Left renal pelvis (tissue), 4 donors: ENCODE data around the gene USP35. TPM values are rescaled to one million over a fixed set of nuclear protein-coding genes. Genes with fewer than 3 reads are reported as not detected.
"Not testable (repeated sequence)": the region's sequence is repeated elsewhere in the genome, so short reads cannot be mapped to it uniquely, and the experiment has no call there.

ENCODE experiments used
- DNase-seq, 4 donors: peaks; one replicate each; pipeline ENCODE4 v3.0.0-alpha.2; 2013; ENCODE audit warnings: low read depth in 4 of 4, low spot score in 3 of 4
- polyA plus RNA-seq, 4 donors: library from polyadenylated mRNA; unstranded; fragments of 120-200 nt; gene quantifications; one replicate each; pipeline ENCODE4 v1.2.1, GENCODE V29; 2013; ENCODE audit not compliant: insufficient read length in 4 of 4

The USP35 gene
- polyA plus RNA-seq, 4 donors = 4.6 to 8.1 (median 5.8) TPM

DNA sequence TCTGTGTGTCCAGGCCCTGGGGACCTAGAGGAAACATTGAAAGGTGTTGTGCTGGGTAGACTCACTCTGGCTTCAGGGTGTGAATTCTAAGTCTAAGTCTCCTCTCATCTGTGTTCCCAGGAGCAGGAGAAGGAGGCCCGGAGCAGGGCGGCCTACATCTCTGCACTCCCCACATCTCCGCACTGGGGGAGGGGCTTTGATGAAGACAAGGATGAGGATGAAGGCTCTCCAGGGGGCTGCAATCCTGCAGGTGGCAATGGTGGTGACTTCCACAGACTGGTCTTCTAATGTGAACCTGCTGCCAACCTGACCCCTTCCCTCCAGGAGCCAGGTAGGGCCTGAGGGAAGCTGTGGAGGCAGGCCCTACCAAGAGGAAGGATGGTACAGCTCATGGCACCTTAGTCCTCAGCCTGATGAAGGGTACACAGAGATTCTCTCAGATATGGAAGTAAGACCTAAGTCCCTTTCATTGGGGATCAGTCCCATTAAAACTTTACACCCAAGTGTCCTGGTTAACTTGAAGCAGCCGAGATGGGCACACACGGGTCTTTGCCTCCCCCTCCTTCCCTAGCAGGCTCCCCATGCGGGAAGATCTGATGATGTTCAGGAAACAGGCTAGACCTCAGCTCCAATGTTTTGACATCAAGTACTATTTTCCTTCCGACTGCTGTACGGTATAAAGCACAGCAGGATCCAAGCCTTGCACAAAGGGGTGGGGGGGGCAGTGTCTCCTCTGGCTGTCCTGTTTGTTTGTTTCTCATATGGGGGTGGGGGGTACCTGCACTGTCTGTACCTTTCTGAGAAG, 25.0 kb downstream of the USP35 start:
- DNase-seq = no peak

DNA sequence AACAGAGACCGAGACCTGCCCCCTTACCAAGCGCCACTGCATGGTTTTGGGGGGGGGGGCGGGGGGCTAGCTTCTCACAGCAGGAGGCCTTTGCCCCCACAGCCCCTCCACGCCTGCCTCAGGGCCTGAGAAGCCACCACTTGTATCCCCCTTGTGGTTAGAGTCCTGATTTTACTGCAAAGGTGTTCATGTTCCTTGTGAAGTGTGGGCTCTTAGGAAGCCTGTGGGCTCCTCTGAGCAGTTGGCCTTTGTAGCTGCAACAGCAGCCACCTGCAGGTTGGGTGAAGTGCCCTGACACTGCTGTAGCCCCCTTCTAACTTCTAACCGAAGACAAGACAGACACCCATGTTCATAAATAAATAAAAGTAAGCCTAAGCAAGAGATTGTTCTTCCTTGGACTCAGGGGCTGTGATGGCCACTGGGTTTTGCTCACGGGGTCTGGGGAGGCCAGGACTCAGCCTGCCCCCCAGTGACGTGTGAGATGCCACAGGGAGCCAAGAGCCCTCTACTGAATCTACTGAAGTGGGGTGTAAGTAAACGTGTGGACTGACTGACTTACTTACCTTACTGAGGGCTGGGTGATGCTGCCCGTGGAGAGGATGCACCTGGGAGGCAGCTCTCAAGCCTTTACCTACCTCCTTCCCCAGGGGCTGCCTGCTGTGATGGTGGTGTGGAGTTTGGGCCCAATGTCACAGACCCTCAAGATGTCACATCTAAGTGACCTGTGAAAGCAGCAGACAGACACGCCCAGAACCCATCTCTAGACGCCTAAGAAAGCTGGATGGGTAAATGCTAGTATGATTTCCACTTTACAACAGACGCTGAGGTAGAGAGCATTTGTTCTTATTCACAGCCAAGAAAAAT, 25.8 kb downstream of the USP35 start:
- no peak for DNase-seq

DNA sequence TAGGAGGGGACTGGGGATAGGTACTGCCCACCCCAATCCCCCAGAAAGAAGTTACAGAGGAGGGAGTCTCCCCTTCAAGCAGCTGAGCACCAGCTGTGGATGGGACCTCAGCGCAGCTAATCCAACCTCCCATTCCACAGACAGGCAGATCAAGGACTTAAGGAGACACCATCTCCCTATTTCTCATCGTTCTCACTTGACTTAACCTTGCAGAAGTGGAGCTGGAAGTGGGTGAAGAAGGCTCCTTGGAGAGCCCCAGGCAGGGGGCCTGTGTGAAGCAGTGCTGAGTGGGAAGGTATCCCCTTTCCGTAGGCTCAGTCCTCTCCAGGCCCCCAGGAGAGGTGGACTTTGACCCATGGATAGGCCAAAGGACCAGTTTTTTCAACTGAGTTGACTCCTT, 27.3 kb downstream of the USP35 start:
- no peak for DNase-seq

DNA sequence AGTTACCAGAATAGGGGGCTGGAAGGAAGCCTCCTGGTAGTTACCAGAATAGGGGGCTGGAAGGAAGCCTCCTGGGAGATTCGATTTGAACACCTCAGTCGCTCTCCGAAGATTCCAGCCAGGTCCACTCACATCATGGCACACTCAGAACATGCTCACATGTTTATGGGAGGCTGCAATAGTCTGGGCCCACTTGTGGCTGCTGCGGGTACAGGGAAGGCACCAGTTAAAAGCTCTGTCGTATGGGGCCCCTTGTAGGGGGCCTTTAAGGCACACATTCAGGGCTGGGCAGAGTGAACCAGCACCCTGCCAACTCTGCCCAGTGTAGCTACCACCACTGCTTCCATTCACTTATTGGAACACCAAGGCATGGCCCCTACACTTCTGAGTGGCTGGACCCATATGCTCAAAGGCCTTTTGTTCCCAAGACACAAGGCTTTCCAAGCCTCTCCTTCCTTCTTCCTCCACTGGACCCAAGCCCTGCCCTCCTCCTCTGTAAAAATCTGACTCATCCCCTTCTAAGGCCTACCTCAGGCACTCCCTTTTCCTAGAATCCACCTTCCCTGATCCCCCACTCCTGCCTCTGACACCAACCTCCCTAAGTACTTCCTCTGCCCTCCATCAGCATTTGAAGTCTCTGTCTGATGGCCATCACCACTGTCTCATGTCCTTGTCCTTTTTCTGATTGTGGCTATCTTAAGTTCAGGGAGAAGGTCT, 28.0 kb downstream of the USP35 start:
- no peak for DNase-seq

DNA sequence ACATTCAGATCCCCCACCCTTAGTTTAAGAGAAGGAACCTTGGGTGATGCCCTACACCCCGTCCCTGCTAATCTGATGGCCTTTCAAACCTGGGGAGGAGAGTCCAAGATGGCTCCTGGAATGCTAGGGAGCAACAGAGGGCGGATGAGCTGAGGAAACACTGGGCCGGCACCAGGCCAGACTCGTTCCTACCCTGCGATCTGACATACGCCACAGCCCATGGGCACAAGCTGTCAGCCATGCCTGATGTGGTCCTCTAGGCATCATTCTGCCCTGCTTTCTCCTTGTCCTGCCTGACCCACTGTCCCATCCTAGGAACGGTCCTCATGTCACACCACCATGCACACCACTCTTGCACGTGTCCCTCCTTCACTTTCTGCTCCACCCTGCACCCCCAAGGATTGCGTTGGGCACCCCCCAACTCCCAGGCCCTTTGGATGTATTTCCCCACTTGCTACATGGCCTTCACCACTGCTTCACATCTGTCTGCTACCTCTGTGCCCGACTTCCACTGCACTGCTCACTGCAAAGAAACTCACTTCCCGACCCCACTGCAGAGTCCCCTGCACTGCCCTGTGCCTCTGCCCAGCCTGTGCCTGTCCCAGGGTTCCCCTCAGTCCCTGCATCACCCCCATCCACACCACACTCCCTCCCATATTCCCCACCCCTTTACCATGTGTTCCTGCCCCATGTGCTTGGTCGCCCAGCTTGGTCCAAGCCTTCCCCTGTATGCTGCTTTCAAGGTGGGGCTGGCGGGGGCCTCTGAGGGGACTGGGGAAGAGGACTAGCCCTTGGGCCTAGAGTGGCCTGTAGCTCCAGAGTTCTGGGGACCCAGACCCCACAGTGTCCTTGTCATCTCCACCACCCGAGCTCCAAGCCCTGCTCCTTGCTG, 29.2 kb downstream of the USP35 start:
- no peak for DNase-seq

DNA sequence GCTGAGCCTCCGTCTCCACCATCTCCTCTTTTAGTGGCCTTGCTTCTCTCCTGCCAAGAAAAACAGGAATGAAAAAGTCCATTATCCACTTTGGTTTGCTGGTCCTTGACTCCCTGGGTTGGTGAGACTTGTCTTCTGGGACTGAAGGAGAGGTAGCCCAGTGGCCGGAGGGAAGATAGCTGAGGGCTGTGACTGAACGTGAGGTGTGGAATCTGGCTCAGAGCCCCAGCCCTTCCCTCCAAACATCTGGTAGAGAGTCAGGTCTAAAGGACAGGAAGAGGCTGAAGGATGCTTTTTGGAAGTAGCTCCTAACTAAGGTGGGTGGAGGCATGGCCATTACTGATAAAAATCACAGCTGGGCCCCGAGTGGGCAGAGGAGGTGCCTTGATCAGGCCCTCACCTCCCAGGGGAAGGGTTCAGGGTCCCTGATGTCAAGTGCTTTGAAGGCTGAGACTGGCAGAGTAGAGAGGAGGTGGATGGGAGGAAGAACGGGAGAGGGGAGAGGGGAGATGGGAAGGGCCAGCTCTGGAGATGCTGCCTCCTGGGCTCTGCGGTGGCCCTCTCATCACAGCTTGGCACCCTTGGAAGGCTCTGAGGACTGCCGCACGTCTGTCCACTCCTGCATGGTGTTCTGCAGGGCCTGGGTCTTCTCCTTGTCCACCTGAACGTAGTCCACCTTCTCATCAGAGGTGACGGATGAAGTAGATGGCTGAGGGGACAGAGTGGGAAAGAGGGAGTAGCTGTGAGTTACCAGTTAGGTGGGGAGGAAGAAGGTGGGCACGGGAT, 30.2 kb downstream of the USP35 start:
- DNase-seq = no peak

DNA sequence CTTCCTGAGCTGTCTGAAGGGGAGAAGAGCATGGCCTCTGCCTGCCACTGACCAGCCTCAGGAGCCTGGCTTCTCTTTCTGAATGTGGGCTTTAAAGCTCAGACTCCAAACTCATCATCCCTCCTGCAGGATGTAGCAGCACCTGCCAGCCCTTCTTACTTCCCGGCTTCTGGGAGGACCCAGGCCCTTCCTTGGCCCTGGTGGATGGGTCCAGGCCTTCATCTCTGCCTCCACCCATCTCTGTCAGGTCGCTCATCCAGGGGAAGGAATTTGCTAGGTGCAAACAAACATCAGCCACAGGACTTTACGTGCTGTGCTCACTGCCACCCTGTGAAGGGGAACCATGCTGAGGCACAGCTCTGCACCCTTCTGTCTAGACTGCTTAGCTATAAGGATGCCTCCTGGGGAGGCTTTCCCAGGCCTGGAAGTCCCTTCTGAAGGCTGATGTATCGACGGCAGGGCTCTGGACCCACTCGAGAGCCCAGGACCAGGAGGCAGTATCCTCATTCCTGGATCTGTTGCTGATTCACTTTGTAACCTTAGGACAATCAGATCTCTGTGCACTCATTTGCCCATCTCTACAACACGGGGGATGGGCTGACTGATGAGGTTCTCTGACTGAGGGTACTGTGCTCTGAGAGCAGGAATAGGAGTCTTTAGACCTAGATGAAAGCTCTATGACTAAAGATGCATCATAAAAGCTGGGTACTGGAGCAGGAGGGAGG, 30.9 kb downstream of the USP35 start:
- DNase-seq = no peak

DNA sequence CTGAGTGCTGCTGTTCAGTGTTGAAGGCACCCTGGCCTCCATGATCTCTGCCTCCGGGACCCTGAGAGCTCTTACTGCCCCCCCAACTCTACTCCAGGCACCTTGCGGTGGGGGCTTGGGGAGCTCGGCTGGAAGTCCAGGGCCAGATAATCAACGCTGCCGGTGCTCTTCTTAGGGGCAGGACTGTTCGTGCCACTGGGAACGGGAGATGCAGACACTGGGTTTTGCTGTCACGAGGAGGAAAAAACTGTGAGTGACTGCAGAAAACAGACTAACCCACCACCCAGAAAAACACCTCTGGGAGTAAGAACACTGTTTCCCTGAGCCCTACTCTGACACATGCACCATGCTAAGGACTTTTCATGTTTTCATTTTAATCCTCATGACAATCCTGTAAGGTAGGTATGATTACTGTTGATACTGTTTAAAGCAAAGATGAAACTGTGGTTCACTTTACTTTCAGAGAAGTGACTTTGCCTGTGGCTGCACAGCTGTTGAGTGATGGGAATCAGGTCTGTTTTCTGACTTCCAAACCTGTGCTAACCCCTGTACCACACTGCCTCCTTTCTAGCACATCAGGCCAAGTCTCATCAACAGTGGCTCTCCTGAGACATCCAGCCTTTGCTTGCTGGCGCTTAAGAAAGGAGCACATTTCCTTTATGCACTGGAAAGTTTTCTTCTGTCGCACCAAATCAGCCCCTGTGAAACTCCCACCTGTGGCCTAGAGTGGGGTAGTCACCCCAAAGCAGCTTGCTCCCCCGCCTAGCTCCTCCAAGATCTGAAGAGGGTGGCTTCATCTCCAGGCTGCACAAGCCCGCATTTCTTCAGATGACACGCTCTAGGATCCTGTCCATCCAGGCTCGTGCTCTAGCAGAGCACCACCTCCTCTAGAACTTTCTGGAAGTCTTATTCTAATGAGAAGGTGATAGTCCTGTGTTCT, 31.8 kb downstream of the USP35 start:
- no peak for DNase-seq

DNA sequence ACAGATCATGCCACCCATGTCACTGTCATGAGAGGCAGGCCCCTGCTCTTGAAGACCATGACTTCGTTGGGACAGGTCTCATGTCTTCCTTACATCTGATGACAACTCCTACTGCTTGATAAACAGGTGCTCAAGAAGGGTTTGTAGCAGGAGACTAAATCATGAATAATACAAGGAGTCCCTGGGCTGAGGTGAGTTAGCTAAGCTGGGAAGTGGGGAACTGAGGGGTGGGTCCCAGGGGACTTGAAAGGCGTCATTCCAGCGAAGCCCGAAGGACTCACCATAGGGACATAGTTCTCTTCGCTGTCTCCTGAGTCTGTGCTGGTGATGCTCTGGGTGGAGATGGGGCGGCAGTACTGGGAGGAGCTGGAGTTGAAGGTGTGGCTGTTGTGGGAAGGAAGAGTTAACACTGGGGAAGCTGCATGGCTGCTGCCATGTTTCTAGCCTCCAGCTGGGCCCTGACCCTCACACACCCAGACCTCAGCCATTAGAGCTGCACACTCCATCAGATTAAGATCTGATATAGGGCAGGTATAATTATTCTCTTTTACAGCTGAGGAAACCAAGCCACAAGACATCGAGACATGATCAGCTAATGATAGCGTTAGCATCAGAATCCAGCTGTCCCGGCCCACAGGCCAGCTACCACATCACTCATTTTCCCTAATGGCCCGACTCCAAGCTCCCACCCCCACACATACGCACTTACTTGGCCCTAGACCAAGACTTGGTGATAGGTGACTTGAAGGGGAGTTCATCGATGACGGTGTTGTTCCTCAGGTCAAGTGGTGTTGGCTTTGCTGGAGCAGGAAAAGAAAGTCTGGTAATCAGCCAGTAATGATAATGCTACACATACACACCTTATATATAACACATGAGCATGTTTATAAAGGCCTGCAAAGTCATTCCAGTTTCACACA, 32.9 kb downstream of the USP35 start:
- DNase-seq = no peak

DNA sequence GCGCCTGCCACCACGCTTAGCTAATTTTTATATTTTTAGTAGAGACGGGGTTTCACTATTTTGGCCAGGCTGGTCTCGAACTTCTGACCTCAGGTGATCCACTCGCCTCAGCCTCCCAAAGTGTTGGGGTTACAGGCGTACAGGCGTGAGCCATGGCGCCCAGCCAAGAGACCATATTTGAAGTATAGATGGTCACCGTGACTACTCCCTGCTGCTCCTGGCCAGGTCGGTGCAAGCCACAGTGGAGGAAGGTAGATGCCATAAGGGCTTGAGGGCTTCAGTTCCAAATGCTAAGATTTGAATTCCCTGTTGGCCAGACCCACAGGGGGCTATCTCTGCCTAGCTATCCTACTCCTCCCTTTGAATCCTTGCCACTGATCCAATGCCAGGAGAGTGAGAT, 34.0 kb downstream of the USP35 start:
- DNase-seq = not testable (repeated sequence)

DNA sequence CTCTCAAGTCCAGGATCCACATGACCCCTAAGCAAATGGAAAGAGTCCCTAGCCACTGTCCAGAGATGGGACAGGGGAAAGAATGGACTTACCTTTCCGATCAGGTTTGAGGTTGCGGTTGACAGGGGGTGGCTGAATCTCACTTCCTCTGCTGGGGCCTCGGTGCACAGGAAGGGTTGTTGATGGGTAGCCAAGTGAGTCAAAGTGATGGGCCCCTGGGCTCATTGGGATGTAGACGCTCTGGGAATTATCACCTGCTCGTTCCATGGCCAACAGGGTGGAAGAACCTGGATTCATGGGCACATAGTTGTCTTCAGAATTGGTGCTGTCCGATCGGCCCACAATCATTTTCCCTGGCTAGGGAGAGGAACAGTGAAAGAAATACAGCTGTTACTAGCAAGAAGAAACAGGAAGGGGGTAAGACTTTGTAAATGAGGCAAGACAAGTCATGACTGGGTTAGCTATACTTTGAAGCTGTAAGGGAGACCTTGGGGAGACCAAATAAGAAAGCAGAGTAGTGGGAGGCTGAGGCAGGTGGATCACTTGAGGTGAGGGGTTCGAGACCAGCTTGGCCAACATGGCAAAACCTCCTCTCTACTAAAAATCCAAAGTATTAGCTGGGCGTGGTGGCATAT, 34.7 kb downstream of the USP35 start:
- no peak for DNase-seq

DNA sequence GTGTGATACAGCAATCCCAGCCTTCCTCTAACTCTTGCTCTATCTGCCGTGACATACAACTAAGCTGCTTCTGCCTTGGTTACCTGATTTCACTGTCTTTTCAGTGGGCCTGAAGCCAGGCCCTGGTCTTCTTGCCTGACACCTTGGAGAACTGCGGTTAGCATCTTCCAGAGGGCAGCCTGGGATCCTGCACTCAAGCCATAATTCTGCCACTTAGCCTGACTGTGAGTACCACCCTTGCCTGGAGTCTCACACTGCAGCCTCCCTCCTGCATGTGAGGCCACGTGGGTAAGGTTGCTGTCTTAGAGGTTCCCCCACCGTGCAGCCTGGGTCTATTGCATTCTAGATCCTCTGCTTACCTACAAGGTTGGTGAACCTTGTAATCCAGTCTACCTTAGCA, 35.8 kb downstream of the USP35 start:
- no peak for DNase-seq

DNA sequence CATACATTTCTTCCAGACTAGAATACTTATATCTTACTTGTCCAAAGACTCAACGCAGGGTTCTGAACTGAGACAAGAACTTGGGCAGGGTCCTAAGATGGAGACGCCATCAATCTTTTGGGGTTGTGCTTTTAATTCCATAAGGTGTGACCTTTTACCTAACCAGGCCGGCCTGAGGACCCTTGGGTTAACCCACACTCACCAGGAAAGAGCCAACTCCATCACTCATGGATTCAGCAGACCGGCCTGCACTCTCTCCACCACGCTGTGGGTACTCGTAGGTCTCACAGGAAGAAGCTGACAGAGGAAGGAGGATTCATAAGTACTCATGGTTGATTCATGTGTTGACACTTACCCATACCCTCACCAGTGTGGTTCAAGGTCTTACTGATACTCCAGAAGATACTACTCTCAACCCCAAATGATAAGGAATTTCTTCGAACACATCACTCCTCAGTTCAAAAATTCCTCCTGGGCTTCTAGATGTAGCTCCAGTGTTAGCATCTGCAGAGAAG, 36.2 kb downstream of the USP35 start:
- DNase-seq = no peak

DNA sequence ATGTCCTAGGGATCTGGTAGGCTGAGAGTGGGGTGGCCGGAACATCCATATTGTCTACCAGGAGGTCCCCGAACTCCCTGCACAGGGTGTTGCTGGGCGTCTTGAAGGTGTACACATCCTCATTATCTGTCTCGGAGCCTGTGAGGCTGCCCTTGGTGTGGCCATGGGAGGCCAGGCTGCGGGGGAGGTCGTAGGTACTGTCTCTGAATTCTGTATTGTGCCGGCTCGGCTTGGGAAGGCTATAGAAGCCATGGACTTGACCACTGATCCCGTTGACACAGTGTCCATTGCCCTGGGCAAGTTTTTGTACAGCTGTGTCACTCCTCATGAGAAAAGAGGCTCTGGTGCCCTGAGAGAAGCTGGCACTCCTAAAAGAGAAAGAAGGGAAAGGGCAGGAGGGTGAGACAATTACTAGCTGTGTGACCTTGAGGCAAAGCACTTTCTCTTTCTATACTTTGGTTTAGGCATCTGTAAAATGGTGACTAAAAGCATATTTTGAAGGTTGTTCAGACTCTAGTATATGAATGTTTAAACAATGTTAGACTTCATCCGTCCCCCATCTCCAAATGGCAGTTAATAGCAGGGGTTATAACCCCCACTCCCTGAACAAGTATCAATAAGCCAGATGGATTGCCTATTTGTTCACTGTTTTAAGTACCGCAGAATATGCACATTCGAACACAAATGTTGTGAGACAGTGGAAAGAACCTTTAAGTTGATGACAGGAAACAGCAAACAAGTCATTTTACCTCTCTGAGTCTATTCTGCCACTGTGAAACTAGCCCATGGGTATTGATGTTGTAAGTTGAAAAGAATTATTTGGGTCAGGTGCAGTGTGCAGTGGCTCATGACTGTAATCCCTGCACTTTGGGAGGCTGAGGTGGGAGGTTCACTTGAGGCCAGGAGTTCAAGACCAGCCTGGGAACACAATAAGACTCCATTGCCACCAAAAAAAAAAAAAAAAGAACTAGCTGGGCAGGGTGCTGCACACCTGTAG, 38.3 kb downstream of the USP35 start:
- no peak for DNase-seq

DNA sequence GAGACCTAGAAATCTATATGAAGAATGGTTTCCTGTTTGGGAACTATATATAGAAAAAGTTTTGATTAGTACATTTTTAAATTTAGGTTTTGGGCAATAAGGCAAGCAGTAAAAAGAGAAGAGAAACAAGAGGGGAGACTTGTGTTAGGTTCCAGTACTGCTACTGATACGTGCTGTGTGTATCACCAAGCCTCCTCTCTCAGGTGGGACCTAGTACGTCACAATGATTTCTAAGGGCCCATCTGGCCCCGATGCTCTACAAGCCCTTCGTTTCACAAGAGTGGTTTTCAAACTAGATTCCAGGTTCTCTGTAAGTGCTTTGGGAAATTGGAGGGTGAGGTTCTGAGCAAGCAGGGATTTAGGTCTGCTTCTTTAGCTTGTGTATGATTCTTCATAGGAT, 39.2 kb downstream of the USP35 start:
- no peak for DNase-seq
